ENCODE measurements around the gene PIGR. TPM values are rescaled to one million over a fixed set of nuclear protein-coding genes. Genes with fewer than 3 reads are reported as not detected.

Gene PIGR
- total RNA-seq, 1 donor from 2014 or later: 30.1 TPM

- TF ChIP-seq, protein P1, sequence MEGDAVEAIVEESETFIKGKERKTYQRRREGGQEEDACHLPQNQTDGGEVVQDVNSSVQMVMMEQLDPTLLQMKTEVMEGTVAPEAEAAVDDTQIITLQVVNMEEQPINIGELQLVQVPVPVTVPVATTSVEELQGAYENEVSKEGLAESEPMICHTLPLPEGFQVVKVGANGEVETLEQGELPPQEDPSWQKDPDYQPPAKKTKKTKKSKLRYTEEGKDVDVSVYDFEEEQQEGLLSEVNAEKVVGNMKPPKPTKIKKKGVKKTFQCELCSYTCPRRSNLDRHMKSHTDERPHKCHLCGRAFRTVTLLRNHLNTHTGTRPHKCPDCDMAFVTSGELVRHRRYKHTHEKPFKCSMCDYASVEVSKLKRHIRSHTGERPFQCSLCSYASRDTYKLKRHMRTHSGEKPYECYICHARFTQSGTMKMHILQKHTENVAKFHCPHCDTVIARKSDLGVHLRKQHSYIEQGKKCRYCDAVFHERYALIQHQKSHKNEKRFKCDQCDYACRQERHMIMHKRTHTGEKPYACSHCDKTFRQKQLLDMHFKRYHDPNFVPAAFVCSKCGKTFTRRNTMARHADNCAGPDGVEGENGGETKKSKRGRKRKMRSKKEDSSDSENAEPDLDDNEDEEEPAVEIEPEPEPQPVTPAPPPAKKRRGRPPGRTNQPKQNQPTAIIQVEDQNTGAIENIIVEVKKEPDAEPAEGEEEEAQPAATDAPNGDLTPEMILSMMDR (conservative IDR thresholded peaks at IDR 0.05): no peak
- no peaks in the 10 kb centered on the region for H3K9me3 Mint-ChIP-seq
- no peak for DNase-seq (ENCODE audit: extremely low spot score, unreplicated experiment)
- H3K4me1 Mint-ChIP-seq (ENCODE audit: unreplicated experiment): no peaks in the 10 kb centered on the region
- no peak overlapping the region for H3K4me3 Mint-ChIP-seq
- peaks cover 7% of the 10 kb centered on the region for H3K27me3 Mint-ChIP-seq
- H3K27ac Mint-ChIP-seq: no peak overlapping the region
- no peaks in the 10 kb centered on the region for H3K36me3 Mint-ChIP-seq
Observed at GRCh38 chr1:206880314-206880713, 66.0 kb downstream of the PIGR start.

Other genes with a start within 250 kb of the PIGR start
- gene IL19, start 175.7 kb downstream of the PIGR start, total RNA-seq (ENCODE audit: low replicate concordance): not detected in 2 replicates
- not detected in 2 replicates for gene IL10, start 174.0 kb downstream of the PIGR start, total RNA-seq (ENCODE audit: low replicate concordance)
- gene IL20, start 80.8 kb downstream of the PIGR start, total RNA-seq (ENCODE audit: low replicate concordance): not detected in 2 replicates
- gene IL24, start 49.0 kb downstream of the PIGR start, total RNA-seq (ENCODE audit: low replicate concordance): not detected in 2 replicates
- 0.58 and 0.81 TPM in 2 replicates for gene FCMR, start 24.5 kb downstream of the PIGR start, total RNA-seq (ENCODE audit: low replicate concordance)
- not detected in 2 replicates for gene FCAMR, start 24.0 kb upstream of the PIGR start, total RNA-seq (ENCODE audit: low replicate concordance)
- 50.4 and 108 TPM in 2 replicates for gene C1orf116, start 86.3 kb upstream of the PIGR start, total RNA-seq (ENCODE audit: low replicate concordance)
- 12.3 and 15.0 TPM in 2 replicates for gene YOD1, start 104.7 kb upstream of the PIGR start, total RNA-seq (ENCODE audit: low replicate concordance)
- gene PFKFB2, start 106.8 kb upstream of the PIGR start, total RNA-seq (ENCODE audit: low replicate concordance): 18.7 and 31.4 TPM in 2 replicates
- gene C4BPB, start 142.4 kb upstream of the PIGR start, total RNA-seq (ENCODE audit: low replicate concordance): 0.36 and 4.4 TPM in 2 replicates
- 0.87 and 6.8 TPM in 2 replicates for gene C4BPA, start 157.8 kb upstream of the PIGR start, total RNA-seq (ENCODE audit: low replicate concordance)